Common myeloid progenitor, CD34-positive (primary cell): ENCODE measurements around the gene GLRA1.

Experiments
- CTCF ChIA-PET: fragments of 350-600 bp; sonication (Branson Sonifier 250); formaldehyde crosslinking; loops from one replicate; lab custom pipeline; 2021; ENCODE audit warnings: antibody characterized with exemption; lab: Charles Lee
- POLR2A ChIA-PET: fragments of 350-600 bp; sonication (Branson Sonifier 250); formaldehyde crosslinking; loops from one replicate; lab custom pipeline; 2021; ENCODE audit warnings: antibody characterized with exemption; lab: Charles Lee
- DNase-seq, 3 donors: peaks; one replicate each; pipeline versions ENCODE4 v3.0.0 to v3.0.0-alpha.2; 2013
- H3K27ac ChIP-seq, 2 experiments: 1 replicate in 1 of 2; 2 replicates in 1 of 2; pipeline ENCODE4 v1.7.0; 2013; ENCODE audit warnings: inconsistent platforms in 2 of 2, low read length in 2 of 2, mild to moderate bottlenecking in 2 of 2, low read depth in 1 of 2, moderate library complexity in 1 of 2; ENCODE audit not compliant: severe bottlenecking in 2 of 2, insufficient read depth in 1 of 2, poor library complexity in 1 of 2
- H3K27me3 ChIP-seq, 5 experiments: replicated peaks in 2 of 5; 1 replicate in 3 of 5; 2 replicates in 2 of 5; pipeline versions ENCODE4 v1.6.1 to v1.7.0; 2013; ENCODE audit warnings: low read length in 4 of 5, mild to moderate bottlenecking in 2 of 5, moderate library complexity in 2 of 5, inconsistent platforms in 1 of 5; ENCODE audit not compliant: insufficient read depth in 5 of 5, control insufficient read depth in 4 of 5
- H3K36me3 ChIP-seq, 4 experiments: 1 replicate in 2 of 4; 2 replicates in 2 of 4; pipeline versions ENCODE4 v1.6.1 to v1.7.0; 2013; ENCODE audit warnings: low read length in 3 of 4, control low read depth in 1 of 4, mild to moderate bottlenecking in 1 of 4; ENCODE audit not compliant: control insufficient read depth in 4 of 4, insufficient read depth in 4 of 4
- H3K4me1 ChIP-seq, 4 experiments: 1 replicate in 3 of 4; 2 replicates in 1 of 4; pipeline versions ENCODE4 v1.6.1 to v1.7.1; 2013; ENCODE audit warnings: low read length in 3 of 4, mild to moderate bottlenecking in 3 of 4, control low read depth in 1 of 4, inconsistent platforms in 1 of 4, moderate library complexity in 1 of 4; ENCODE audit not compliant: control insufficient read depth in 4 of 4, insufficient read depth in 4 of 4; ENCODE audit errors: control extremely low read depth in 1 of 4
- H3K4me3 ChIP-seq, 7 experiments: 1 replicate in 4 of 7; 2 replicates in 3 of 7; pipeline versions ENCODE4 v1.5.1 to v1.7.0; 2013; ENCODE audit warnings: mild to moderate bottlenecking in 7 of 7, low read length in 6 of 7, moderate library complexity in 6 of 7, inconsistent platforms in 2 of 7, low read depth in 2 of 7, control low read depth in 1 of 7; ENCODE audit not compliant: insufficient read depth in 4 of 7, control insufficient read depth in 1 of 7; ENCODE audit errors: extremely low read depth in 1 of 7
- H3K9me3 ChIP-seq, 5 experiments: 1 replicate in 4 of 5; 2 replicates in 1 of 5; pipeline versions ENCODE4 v1.6.1 to v1.7.1; 2013; ENCODE audit warnings: low read length in 4 of 5, mild to moderate bottlenecking in 2 of 5, inconsistent platforms in 1 of 5, low read depth in 1 of 5, moderate library complexity in 1 of 5; ENCODE audit not compliant: control insufficient read depth in 4 of 5, insufficient read depth in 2 of 5; ENCODE audit errors: control extremely low read depth in 1 of 5
- WGBS: methylation state at CpG from one replicate; pipeline ENCODE4 v1.1.5; 2013; ENCODE audit not compliant: insufficient coverage; 5-methylcytosine and 5-hydroxymethylcytosine counted together

The GLRA1 gene

DNA sequence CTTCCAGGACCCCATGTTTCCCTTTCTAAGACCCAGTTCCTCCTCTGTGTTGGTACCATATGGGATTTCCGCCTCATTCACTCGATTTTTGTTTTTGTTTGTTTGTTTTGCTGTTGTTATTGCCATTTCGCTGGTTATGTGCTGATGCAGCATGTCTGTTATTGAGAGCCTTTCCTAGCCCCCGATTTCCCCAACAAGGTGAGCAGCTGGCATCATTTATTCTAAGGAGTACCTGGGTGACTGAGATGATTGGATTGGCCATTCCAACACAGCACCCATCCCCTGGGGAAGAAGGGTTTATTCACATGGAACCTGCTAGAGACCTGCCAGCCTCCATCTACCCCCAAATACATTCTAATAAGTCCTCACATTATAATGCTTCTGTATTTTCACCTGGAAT is 2.7 kb downstream of the GLRA1 start:
- Histone ChIP-seq H3K27ac (no peak overlapping the region), H3K27me3 (peaks cover 0 to 16% (median 3%) of the 10 kb centered on the region in 5 experiments), H3K9me3 (peaks cover 0 to 3% (median 0%) of the 10 kb centered on the region in 5 experiments), H3K4me3 (no peak overlapping the region), H3K36me3 (no peaks in the 10 kb centered on the region), H3K4me1 (no peaks in the 10 kb centered on the region)
- DNase-seq, result no peak
- POLR2A ChIA-PET, result no interaction called here
- WGBS, result 83% methylated on average over 1 of the region's 4 CpGs
- CTCF ChIA-PET, result no interaction called here

DNA sequence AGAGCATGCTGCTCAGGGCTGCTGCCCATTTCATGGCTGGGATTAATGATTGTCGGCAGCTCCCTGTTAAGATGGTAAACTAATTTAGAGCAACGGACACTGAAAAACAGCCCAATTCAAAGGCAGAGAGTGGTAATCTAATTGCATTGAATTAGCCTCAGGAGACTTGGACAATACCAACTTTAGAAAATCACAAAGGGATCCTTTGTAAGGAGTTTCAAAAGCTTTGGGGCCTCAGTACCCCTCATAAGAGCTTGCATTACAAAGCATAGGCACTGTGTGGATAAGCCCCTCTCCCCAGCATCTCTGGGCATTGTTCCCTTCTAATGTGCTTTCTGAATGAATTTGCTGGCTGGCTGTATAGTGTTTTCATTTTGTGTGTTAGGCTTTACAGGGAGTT is 6.7 kb downstream of the GLRA1 start:
- ChIA-PET CTCF (no interaction called here), POLR2A (no interaction called here)
- no peak overlapping the region for H3K4me3 ChIP-seq
- no peak for DNase-seq
- no peak overlapping the region for H3K27ac ChIP-seq
- H3K36me3 ChIP-seq, result no peaks in the 10 kb centered on the region
- H3K4me1 ChIP-seq, result no peaks in the 10 kb centered on the region
- H3K27me3 ChIP-seq, result peaks cover 0 to 6% (median 0%) of the 10 kb centered on the region in 5 experiments
- H3K9me3 ChIP-seq, result no peaks in the 10 kb centered on the region
- WGBS, result 75% methylated on average over 1 of the region's 2 CpGs

DNA sequence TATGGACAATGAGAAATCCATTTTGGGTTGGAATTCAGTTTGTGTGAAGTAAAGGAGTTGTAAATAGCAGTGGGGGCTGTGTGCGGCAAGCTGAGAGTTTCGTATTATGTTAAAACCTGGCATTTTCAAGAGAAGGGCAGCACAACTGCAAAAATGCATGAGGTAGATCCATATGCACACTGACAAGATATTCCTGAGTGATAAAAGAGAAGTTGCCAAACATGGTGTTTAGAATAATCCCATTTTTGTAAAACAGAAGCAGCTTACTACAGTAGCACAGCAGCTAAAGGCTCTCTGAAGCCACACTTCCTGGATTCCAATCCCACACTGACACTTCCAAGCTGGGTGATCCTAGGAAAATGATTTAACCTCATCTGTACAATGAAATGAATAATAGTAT is 11.2 kb downstream of the GLRA1 start:
- no peaks in the 10 kb centered on the region for H3K36me3 ChIP-seq
- H3K4me3 ChIP-seq, result no peak overlapping the region
- ChIA-PET POLR2A (no interaction called here), CTCF (no interaction called here)
- H3K4me1 ChIP-seq, result no peaks in the 10 kb centered on the region
- DNase-seq, result no peak
- 100% methylated on average over 2 of the region's 2 CpGs for WGBS
- peaks cover 0 to 6% (median 0%) of the 10 kb centered on the region in 5 experiments for H3K27me3 ChIP-seq
- no peak overlapping the region for H3K27ac ChIP-seq
- no peaks in the 10 kb centered on the region for H3K9me3 ChIP-seq

DNA sequence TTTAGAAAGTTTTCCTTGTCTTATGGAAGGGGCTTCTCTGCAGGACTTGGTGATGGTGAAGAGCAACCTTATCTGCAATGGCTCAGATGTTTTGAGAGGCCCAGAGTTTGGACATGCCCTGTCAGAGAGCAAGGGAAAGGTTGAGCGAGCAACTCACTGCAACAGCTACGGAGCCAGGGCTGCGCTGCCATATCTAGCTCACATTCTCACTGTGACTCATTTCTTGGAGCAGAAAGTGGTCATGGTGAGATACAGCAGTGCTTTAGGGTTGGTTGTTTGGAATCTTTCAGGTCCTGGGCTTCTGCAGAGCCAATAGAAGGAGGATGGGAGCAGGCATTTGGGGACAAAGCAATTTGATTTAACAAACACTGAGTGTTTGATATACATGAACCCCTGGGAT is 12.3 kb downstream of the GLRA1 start:
- H3K36me3 ChIP-seq, result no peaks in the 10 kb centered on the region
- 76% methylated on average over 2 of the region's 3 CpGs for WGBS
- no peaks in the 10 kb centered on the region for H3K4me1 ChIP-seq
- H3K9me3 ChIP-seq, result no peaks in the 10 kb centered on the region
- ChIA-PET CTCF (no interaction called here), POLR2A (no interaction called here)
- H3K4me3 ChIP-seq, result no peak overlapping the region
- no peak for DNase-seq
- peaks cover 0 to 3% (median 0%) of the 10 kb centered on the region in 5 experiments for H3K27me3 ChIP-seq
- H3K27ac ChIP-seq, result no peak overlapping the region

DNA sequence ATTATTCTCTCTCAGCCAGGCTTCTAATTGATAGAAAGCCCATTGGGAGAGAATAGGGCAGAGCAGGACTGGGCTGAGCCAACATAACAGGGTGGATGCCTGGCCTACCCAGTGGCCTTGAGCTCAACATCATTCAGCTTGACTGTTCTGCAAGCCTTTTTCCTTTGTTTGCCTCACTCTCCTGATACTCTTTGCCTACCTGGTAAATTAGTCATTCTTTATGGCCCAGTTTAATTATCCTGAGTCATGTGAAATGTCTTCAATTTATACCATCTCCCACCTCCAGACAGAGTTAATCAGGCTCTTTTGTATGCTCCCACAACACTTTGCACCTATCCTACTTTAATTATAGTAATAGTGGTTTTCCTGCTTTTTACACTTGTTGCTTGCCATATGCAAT is 13.6 kb downstream of the GLRA1 start:
- Histone ChIP-seq H3K9me3 (no peaks in the 10 kb centered on the region), H3K4me3 (no peak overlapping the region), H3K27ac (no peak overlapping the region), H3K27me3 (peaks cover 0 to 3% (median 0%) of the 10 kb centered on the region in 5 experiments), H3K36me3 (no peaks in the 10 kb centered on the region), H3K4me1 (no peaks in the 10 kb centered on the region)
- CTCF ChIA-PET, result no interaction called here
- no peak for DNase-seq
- POLR2A ChIA-PET, result interaction anchor here (0.6 kb wide), 1 partner anchor 9 kb away, joined by 3 read pairs; no protein-coding TSS in a partner anchor

DNA sequence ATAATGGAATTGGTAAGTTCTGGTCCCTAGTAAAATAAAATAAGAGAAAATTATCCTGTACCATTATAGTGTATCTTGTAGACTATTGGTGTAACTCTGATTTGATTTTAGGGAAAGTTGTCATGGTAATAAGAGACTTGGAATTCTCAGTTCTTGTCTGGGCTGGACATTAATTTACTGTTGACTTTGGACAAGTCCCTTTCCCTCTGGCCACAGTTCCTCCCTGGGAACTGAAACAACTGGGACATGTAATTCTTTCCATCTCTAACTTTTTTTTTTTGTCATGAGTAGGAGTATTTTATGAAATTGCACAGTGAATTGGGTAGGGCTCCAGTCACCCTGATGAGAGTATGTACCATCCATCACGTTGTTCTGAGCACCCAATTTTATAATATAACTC is 15.0 kb downstream of the GLRA1 start:
- DNase-seq, result no peak
- H3K4me3 ChIP-seq, result no peak overlapping the region
- H3K4me1 ChIP-seq, result no peaks in the 10 kb centered on the region
- no peak overlapping the region for H3K27ac ChIP-seq
- CTCF ChIA-PET, result no interaction called here
- H3K27me3 ChIP-seq, result peaks cover 0 to 5% (median 0%) of the 10 kb centered on the region in 5 experiments
- POLR2A ChIA-PET, result no interaction called here
- no peaks in the 10 kb centered on the region for H3K36me3 ChIP-seq
- no CpG with 5 or more reads among the region's 1 CpG for WGBS
- H3K9me3 ChIP-seq, result no peaks in the 10 kb centered on the region

DNA sequence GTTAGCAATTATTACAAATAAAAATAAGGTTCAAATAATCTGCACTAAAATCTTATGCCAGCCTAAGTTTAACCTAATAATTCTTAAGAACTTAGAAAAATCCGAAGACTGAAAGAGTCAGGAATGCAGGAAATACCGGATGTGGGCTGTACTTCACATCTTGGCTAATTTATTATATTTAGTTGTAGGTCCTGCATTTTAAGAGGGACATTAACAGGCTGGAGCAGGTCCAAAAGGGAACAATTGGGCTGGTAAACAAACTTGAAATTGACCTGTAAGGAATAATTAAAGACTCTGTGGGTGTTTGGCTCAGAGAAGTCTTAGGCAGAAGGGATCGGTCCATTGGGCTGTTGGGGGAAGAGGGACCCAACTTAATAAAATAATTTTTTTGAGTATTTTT is 18.4 kb downstream of the GLRA1 start:
- 46% methylated on average over 2 of the region's 3 CpGs for WGBS
- H3K27me3 ChIP-seq, result peaks cover 0 to 3% (median 2%) of the 10 kb centered on the region in 5 experiments

More for the DNA sequence above, 18.4 kb downstream of the GLRA1 start:
- no peak for DNase-seq
- ChIA-PET POLR2A (no interaction called here), CTCF (no interaction called here)
- H3K9me3 ChIP-seq, result no peaks in the 10 kb centered on the region
- no peaks in the 10 kb centered on the region for H3K4me1 ChIP-seq
- no peaks in the 10 kb centered on the region for H3K36me3 ChIP-seq
- H3K4me3 ChIP-seq, result no peak overlapping the region
- H3K27ac ChIP-seq, result no peak overlapping the region
